DMS114 treated with DMSO at 0.1 percent for 48 hours (cell line): ENCODE measurements around the gene NPR1.
"Not testable (repeated sequence)": the region's sequence is repeated elsewhere in the genome, so short reads cannot be mapped to it uniquely, and the experiment has no call there.

Experiments
- DNase-seq: peaks from one replicate; lab custom pipeline; 2025; ENCODE audit not compliant: unreplicated experiment; lab: John Stamatoyannopoulos, UW

Gene NPR1

DNA sequence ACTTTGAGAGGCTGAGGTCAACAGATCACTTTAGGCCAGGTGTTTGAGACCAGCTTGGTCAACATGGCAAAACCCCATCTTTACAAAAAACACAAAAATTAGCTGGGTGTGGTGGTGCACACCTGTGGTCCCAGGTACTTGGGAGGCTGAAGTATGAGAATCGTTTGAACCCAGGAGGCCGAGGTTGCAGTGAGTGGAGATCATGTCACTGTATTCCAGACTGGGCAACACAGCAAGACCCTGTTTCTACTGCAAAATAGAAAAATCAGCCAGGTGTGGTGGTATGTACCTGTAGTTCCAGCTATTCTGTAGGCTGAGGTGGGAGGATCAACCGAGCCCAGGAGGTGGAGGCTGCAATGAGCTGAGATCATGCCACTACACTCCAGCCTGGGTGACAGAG, 45.2 kb downstream of the NPR1 start:
- no peak for DNase-seq

DNA sequence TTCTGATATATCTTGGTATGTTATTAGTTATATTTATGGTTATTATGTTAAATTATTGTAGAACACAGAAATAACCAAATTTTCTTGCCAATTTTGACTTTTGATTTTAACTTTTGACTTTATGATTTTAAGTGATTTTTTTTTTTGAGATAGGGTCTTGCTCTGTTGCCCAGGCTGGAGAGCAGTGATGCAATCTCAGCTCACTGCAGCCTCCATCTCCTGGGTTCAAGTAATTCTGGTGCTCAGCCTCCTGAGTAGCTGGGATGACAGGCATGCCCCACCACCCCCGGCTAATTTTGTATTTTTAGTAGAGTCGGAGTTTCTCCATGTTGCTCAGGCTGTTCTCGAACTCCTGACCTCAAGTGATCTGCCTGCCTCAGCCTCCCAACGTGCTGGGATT, 46.1 kb downstream of the NPR1 start:
- not testable (repeated sequence) for DNase-seq

DNA sequence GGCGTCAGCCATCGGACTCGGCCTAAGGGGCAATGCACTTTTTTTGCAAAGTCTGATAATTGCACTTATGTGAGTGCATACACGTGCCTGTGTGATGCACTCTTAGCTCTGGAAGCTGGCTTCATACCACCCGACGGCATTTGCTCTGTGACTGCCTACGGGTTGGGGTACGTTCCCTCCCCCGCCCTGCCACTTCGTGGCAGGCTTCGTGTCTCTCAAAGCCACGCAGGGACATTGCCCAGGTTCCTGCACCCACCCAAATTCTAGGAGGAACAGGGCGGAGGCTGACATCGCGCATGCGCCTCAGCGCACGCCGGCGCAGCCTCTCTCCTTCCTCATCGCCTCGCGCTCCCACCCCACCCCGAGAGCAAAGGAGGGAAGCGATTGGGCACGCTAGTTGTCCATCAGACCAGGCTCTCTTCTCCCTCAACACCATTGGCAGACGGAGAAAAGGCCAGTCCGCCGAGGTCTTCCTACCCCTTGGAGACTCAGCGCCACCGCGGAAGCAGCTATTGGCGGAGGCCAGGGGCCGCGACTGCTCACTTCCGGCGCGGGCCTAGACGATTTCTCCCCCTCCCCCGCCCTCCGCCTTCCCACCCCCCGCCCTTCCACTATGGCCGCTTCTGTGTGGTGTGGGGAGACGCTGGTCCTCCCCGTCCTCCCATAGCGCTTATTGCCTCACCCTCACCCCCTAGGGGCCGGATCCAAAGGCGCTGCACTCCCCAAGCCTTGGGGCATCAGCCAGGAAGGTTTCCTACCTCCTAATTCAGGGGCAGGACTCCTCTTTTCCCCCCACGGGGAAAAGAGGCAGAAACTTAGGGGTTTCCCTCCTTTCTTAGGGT, 49.2 kb downstream of the NPR1 start, which contains the start of gene INTS3:
Gene INTS3 (plus strand): TSS at position 588 of the 842 bp plus-strand sequence. CDS start 585 bp downstream, outside the sequence.
- peak; percentile 100 for DNase-seq

DNA sequence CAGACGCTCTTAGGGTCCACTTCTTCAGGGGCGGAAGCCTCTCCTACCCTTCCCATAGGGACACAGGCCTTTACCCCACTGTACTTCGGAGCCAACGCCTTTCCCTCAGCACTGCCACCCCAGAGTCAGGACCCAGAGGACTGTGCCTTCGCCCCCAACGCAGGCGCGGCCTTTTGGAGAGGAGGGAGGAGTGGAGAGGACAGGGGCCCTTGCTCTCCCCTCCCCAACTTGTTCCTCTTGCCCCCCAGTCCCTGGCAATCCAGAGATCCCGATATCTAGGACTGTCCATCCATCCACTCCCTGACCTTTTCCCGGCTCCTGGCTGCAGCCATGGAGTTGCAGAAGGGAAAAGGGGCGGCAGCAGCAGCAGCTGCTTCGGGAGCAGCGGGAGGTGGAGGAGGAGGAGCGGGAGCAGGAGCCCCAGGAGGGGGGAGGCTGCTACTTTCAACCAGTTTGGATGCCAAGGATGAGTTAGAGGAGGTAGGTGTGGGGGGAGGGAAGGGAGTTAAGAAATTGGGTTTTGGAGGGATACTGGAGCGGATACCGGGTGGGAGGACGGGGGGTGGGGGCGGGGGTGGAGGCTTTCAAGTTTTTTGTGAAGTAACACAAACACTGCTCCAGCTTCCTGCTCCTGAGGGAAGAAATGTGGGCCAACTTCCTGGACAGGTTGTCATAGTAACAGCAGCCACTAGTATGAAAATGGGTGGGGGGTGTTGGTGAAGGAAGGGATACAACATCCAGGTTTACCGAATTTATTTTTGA, 50.0 kb downstream of the NPR1 start:
- DNase-seq, result peak; percentile 49

DNA sequence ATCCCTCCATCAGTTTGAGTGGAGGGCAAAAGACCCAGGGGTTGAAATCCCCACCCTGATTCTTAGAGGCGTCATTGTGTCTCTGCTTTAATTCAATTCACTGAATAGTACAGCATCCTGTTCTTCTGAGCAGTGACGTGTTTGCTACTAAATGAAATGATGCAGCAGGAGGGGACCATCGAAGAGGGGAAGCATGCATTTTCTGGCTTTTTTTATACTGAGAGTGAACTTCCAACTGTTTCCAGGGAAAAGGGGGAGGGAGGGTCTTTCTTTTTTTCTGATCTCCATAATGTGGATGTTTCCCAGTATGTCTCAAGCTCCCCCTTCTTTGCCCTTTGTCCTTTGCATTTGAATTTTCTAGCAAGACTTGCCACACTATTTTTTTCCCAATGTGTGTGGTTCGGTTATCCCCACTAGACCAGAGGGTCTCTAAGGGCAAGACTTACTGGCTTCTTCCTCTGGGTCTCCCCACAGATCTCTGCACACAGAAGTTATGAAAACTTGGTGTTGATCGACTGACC, 52.0 kb downstream of the NPR1 start:
- DNase-seq, result no peak

DNA sequence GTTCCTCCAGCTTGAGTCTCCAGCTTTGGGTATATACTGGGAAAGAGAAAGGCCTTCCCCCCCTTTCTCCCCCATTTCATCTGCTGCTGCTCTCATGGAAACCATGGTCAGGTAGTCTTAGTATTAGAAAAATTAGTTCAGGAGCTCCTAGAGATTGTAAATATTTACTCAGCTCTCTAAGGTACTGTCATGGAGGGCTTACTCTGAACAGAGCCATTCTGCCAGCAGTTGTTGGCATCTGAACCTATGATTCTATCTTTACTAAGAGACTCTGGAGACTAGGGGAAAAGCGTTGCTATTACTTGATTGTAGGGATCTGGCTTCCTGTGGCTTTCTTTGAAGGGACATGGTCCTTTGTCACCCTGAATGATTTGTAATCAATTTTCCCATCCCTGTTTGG, 55.5 kb downstream of the NPR1 start:
- no peak for DNase-seq

DNA sequence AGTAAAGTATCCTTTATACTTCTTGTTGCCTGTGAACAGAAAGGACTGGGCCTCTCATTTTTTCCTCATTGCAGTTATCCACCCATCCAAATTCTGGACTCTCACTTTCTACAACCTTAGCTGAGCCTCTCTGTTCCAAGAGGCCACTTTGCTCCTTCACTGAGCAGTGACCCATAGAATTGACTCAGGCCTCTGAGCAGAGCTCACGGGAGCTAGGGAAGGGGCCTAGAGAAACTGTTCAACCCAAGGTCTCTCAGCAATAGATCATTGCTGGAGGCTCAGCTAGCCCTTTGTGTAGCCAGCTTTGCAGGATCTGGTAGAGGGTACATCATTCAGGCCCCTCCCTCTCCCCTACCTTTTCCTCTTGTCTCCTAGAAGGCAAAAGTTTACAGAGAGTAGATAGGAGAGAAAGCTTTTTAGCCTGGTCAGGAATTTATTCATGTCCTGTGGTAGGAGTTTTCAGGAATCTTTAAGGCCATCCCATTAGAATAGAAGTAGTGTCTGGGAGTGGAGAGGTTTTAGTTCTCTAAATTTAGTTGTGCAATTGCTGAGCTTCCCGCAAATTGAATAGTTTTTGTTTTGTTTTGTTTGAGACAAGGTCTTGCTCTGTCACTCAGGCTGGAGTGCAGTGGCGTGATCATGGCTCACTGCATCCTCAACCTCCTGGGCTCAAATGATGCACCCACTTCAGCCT, 56.1 kb downstream of the NPR1 start:
- DNase-seq, result no peak

DNA sequence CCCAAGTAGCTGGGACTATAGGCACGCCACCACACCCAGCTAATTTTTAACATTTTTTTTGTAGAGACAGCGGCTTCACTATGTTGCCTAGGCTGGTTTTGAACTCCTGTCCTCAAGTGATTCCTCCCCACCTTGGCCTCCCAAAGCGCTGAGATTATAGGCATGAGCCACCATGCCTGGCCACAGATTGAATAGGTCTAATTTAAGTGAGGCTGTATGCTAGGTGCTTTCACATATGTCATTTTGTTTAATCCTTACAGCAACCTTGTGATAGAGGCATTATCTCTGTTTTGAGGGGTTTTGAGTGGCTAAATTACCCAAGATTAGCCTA, 56.6 kb downstream of the NPR1 start:
- DNase-seq, result no peak

DNA sequence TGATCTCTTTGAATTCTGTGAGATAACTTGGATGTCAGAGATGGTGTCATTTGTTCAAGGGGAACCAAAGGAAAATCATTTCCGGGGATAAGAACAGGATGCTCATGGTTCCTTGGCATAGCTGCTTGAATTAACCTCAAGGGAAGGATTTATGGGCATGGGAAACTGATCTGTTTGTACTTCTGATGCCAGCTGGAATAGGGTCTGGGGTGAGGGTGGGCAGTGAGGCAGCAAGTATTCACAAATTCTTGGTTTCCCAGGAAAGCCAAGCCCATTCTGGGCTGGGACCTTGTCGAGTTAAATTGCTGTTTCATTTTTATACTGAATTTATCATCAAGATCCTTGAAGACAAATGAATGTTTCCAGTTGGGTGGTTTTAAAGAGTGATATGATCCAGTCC, 63.5 kb downstream of the NPR1 start:
- no peak for DNase-seq

DNA sequence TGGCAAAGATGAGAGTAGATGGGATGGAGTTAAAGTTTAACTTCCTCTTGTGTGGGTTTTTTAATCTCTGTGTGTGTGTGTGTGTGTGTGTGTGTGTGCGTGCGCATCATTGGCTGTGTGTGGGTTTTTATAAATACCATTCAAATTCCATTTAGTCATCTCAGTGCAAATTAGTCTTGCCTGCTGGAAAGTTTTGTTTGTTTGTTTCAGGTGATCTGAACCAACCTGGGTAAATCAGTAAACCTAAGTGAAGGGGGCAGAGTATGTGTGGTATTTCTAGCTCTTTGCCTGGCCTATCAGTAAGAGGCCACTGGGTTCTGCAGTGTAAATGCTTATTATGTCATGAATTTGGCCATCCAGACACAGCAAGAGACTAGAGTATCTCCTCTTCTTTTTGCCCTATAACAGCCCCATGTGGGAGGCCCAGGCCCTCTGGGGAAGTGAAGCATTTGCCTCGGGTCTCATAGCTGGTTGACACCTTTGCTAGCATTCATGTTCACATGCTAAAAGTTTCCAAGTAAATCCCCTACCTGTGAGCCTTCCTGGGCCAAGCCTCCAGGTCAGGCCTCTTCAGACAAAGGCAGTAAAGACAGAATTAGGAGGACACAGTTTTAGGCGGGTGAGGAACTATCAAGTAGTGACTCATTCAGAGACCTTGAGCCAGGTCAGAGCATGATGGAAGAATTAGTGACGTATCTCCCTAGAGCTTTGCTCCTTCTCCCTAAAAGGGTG, 64.1 kb downstream of the NPR1 start:
- DNase-seq, result no peak
